ENCODE results near the gene CD69.
"Not testable (repeated sequence)": the region's sequence is repeated elsewhere in the genome, so short reads cannot be mapped to it uniquely, and the experiment has no call there.

CD69 gene

DNA sequence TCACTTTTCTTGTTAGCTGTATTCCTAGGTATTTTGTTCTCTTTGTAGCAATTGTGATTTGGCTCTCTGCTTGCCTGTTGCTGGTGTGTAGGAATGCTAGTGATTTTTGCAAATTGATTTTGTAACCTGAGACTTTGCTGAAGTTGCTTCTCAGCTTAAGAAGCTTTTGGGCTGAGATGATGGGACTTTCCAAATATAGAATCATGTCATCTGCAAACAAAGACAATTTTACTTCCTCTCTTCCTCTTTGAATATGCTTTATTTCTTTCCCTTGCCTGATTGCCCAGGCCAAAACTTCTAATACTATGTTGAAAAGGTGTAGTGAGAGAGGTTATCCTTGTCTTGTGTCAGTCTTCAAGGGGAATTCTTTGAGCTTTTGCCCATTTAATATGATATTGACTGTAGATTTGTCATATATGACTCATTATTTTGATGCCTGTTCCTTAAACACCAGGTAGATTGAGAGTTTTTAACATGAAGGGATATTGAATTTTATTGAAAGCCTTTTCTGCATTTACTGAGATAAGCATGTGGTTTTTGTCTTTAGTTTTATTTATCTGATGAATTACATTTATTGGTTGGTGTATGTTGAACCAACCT lies 54.5 kb downstream of the CD69 start:
- FAIRE-seq (no peak), DNase-seq (ENCODE audit: insufficient read length, low spot score) (no peak)
- TF ChIP-seq, protein P1, sequence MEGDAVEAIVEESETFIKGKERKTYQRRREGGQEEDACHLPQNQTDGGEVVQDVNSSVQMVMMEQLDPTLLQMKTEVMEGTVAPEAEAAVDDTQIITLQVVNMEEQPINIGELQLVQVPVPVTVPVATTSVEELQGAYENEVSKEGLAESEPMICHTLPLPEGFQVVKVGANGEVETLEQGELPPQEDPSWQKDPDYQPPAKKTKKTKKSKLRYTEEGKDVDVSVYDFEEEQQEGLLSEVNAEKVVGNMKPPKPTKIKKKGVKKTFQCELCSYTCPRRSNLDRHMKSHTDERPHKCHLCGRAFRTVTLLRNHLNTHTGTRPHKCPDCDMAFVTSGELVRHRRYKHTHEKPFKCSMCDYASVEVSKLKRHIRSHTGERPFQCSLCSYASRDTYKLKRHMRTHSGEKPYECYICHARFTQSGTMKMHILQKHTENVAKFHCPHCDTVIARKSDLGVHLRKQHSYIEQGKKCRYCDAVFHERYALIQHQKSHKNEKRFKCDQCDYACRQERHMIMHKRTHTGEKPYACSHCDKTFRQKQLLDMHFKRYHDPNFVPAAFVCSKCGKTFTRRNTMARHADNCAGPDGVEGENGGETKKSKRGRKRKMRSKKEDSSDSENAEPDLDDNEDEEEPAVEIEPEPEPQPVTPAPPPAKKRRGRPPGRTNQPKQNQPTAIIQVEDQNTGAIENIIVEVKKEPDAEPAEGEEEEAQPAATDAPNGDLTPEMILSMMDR (IDR thresholded peaks at IDR 0.05; ENCODE audit: insufficient read depth, missing control alignments): no peak

DNA sequence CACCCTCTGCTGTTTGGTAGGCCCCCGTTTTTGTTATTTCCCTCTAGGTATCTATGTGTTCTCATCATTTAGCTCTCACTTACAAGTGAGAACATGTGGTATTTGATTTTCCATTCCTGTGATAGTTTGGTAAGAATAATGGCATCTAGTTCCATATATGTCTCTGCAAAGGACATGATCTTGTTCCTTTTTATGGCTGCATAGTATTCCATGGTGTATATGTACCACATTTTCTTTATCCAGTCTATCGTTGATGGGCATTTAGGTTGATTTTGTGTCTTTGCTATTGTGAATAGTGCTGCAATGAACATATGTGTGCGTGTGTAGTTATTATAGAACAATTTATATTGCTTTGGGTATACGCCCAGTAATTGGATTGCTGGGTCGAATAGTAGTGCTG lies 56.1 kb downstream of the CD69 start:
- not testable (repeated sequence) for DNase-seq (ENCODE audit: insufficient read length, low spot score); FAIRE-seq
